Hematopoietic multipotent progenitor cell treated with erythropoietin and hydrocortisone succinate and interleukin-3 and kit ligand, for 4 days (in vitro differentiated cells): ENCODE measurements around the gene SLC25A52.
A peak's percentile ranks its signal among the peaks of the same experiment; 100 is the strongest.
"Not testable (repeated sequence)": the region's sequence is repeated elsewhere in the genome, so short reads cannot be mapped to it uniquely, and the experiment has no call there.

Experiments
- DNase-seq: peaks from one replicate; pipeline ENCODE4 v3.0.0-alpha.2; 2015

The SLC25A52 gene

GRCh38 chr18:31739651-31740050, 21.0 kb downstream of the SLC25A52 start:
- no peak for DNase-seq

DNA sequence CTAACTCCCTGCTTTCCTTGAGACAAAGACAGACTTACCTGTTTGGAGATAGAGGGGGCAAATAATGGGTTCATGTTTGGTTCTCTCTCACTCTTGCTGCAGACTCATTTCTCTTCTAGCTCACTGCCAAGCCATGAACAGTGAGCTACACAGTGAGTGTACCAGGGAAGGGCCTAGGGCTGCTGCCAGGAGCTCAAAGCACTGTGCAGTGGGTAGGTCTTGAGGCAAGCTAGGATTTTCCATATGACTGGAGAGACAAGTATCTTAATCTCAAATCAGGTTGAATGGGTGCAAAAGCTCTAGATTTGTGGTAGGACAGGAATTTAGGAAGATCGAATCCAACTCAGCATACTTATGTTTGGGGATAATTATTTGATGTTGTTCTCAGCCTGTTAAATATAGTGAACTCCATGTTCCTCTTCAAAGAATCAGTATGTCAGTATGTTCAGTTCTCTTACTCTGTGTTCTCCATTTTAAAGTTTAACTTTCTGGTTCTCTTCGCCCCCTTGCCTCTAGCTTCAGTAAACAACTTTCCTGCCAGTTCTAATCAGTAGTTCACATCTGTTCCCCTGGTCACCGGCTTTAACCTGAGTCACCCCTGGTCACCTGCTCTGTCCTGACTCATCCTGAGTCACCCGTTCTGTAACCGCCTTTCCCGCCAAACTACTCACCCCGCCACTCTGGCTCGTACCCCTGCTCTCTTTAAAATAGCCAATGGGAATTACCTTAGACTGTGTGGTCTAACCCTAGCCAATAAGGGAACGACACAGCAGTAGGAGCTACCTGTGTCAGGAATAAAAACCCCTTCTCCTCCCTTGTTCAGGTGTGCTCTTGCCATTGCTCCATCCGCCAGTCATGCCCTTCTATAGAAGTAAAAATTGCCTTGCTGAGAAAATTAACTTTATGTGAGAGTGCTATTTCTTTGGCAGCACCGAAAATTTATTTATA, 21.9 kb downstream of the SLC25A52 start:
- DNase-seq = no peak

DNA sequence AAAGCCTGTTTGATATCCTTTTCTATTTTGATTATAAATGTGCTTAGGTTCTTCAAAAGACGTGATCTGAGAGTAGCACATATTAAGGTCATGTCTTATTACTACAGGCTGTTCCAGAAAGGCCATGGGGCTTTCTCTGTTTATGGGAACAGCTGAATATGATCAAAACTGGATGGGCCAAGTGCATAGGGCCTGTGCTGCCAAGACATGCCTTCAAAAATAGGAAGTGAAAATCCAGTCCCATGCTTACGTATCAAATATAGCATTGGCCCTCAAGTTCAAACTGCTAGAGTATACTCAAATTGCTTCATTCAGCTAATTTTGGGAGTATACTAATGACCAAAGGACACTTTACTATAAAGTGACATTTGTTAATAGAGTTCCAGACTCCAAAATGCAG, 24.1 kb downstream of the SLC25A52 start:
- no peak for DNase-seq

DNA sequence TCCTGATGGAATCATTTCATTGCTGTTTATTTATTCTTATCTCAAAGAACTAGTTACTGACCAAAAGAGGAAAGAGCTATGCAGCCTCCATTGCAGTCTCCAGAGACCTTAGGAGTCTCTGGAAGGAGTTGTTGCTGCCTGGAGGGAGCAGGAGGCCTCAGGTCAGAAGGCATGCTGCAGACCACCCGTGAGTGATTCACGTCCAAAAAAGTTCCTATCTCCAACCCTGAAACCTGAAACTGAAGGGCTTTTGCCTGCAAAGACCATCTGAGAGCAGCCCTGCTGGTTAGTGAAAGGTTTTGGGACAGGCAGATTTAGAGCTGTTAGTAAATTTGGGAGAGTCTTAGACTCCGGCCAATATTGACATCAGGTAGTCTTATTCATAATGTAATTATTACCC, 29.1 kb downstream of the SLC25A52 start:
- DNase-seq = no peak

GRCh38 chr18:31729196-31729595, 31.5 kb downstream of the SLC25A52 start:
- DNase-seq = not testable (repeated sequence)

DNA sequence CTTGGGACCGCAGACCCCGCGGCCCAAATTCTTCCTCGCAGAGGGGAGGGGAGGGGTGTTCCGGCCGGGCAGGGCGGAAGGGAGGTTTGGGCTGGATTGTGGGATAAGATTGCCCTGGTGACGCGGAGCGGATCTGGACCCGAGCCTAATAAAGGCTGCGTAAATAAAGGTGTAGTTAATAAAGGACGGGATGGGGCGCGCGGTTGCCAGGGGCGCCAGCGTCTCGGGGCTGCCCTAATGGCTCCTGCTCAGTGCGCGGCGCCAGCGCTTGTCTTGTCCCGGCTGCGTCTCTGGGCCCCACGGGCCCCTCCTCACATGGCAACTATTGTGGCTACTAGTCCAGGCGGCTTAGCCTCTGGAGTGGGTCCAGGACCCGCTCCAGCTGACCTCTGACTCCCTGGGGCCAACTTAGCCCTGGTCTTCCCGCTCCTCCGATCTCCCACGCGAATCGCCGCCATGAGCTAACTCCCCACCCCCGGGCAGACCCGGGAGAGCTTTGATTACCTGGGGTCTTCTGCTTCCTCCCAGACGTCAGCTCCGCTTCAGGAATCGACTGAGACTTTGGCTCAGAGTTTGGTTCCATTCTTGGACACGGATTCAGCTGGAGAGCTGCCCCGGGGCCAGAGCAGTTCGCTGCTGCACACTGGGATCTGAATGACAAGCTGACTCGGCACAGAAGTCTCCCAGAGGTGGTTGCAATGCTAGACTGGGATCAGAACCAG, 36.5 kb downstream of the SLC25A52 start:
- DNase-seq = peak; percentile 43

DNA sequence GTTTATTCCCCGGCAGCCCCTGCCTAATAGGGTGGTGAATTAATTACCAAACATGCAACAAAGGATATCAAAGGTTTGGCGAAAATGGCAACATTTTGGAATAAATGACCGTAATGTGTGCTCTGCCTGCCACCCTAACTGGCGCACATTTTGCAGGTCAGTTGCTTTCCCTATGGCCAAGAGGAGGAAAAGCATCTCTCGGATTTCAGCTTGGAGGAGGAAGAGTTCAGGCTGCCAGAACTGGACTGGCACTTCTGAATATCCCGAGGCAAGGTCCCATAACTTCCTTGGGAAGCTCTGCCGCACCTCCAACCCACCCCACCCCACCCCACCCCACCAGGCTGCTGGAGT, 37.1 kb downstream of the SLC25A52 start:
- no peak for DNase-seq

DNA sequence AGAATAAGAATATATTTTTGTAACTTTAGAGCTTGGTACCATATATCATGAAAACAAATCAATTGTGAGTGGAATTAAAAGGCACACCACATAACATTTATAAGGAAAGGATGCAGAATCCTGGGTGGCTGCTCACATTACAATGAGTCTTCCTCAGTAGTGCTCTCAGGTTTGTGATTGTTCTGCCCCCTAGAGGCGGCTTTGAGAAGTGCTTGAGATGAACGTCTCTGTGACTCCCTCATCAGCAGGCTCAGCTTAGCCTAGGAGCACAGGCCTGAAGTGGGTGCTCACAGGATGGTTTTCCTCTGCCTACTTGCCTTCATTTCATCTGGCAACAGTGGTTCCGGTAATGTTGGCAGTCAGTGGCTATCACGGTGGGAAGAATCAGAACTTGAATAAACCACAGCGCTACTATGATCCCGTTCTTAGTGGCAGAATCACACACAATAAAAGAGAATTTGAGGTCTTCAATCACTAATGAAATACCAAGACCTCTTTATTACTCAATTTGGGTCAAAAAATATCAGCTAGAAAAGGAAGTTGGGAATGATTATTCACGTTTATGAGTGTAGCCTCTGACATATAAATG, 38.2 kb downstream of the SLC25A52 start:
- peak; percentile 93 for DNase-seq

DNA sequence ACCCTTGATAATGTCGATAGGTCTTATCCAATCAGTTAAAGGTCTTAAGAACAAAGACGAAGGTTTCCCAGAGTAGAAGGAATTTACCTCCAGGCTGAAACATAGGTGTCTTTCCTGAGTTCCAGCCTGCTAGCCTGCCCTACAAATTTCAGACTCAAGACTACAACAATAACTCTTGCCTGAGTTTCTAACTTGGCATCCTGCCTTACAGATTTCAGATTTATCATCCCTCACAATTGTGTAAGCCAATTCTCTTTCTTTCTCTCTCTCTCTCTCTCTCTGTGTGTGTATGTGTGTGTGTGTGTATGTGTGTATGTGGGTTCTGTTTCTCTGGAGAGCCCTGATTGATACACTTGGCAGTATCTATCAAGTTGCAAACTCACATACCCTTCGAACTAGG, 39.1 kb downstream of the SLC25A52 start:
- DNase-seq = no peak

DNA sequence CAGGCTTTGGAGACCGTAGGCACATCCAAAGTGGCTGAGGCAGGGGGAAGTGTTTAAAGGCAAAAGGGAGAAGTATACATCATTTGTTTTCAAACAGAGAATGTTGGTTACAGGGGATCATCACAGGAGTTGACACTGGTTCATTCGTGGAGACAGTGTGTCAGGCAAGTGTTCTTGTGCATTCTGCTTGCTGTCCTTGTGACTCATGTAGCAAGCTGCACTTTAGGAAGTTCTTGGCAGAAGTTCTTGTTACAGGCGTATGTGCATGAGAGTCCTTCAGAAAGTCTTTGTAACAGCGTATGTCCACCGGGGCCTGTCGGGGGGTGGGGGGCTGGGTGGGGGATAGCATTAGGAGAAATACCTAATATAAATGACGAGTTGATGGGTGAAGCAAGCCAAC, 39.8 kb downstream of the SLC25A52 start:
- DNase-seq = no peak

GRCh38 chr18:31719363-31720006, 41.2 kb downstream of the SLC25A52 start:
- DNase-seq = no peak

DNA sequence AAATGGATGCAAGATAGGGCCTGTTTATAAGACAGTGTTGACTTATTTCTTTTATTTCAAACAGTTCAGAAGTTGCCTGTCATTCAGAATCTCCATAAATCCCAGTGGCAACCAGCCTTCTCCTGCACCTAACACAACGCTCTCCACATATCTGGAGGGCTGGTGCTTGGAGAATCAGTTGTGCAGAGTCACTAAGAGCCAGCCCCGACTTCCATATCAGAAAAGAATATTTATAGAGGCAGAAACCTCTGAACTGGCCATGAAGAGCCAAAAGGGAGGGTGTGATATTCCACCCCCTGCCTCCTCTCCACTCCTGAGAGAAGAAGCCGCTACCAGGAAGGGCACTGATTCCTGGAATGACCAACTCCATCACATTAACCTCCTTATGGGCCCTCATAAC, 42.3 kb downstream of the SLC25A52 start:
- DNase-seq = no peak

DNA sequence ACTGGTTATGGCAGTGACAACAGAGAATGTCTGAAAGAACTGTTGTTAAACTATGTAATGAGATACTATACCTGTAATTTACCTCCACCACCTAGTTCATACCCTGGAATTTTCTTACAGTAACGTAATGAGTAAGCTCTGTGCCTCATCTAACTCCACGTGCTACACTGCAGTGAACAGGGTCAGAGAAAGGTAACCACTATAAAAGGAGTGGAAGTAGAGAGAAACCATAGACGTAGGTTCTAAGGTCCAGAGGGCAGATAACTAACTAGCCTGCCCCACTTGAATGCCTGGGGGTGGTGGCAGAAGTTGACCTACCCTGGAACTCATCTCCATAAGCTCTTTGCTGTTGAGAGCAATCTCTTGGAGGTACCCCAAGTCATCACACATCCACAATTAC, 44.3 kb downstream of the SLC25A52 start:
- DNase-seq = no peak

GRCh38 chr18:31711365-31712172, 49.1 kb downstream of the SLC25A52 start:
- peak; percentile 82 for DNase-seq

GRCh38 chr18:31710826-31711225, 49.9 kb downstream of the SLC25A52 start:
- peak; percentile 69 for DNase-seq
